Measurements from ENCODE around the gene SLIT1. TPM values are rescaled to one million over a fixed set of nuclear protein-coding genes. Genes with fewer than 3 reads are reported as not detected.

SLIT1 gene
- total RNA-seq, 5 donors from 2014 or later (not counting 1 experiment from before 2014, with no cell fraction given), result 0.29 to 0.56 (median 0.49) TPM

GRCh38 chr10:97179311-97179710 is 6.4 kb downstream of the SLIT1 start:
- Histone ChIP-seq H3K9me3 (no peaks in the 10 kb centered on the region), H3K4me3 (ENCODE audit: control insufficient read depth in 1 of 2, extremely low read depth in 1 of 2, low read length in 1 of 2) (no peak overlapping the region), H3K27ac (ENCODE audit: low read length) (no peak overlapping the region), H3K27me3 (replicated peaks in 1 of 2; ENCODE audit: control insufficient read depth in 2 of 2, extremely low read depth in 1 of 2, insufficient read depth in 2 of 2, low read length in 1 of 2) (peaks cover 10 to 50% of the 10 kb centered on the region in 2 experiments), H3K4me1 (ENCODE audit: control insufficient read depth in 1 of 2, extremely low read depth in 1 of 2, insufficient read depth in 2 of 2, low read length in 2 of 2) (no peaks in the 10 kb centered on the region), H3K36me3 (ENCODE audit: control insufficient read depth in 2 of 2, extremely low read depth in 1 of 2, insufficient read depth in 1 of 2, low read length in 1 of 2) (no peaks in the 10 kb centered on the region)
- Mint-ChIP-seq H3K27ac (no peak overlapping the region), H3K9me3 (no peaks in the 10 kb centered on the region), H3K4me1 (peaks cover 0 to 1% (median 0%) of the 10 kb centered on the region in 3 donors), H3K4me3 (no peak overlapping the region), H3K36me3 (no peaks in the 10 kb centered on the region), H3K27me3 (peaks cover 37 to 47% of the 10 kb centered on the region in 2 donors)
- no peak for ATAC-seq (replicated peaks in 1 of 4)
- ChIA-PET POLR2A (no interaction called here), CTCF (interaction anchor here in 1 of 2 donors (1.3 kb wide), 1 partner anchor 106 kb away, joined by 5 read pairs; no protein-coding TSS in a partner anchor)
- DNase-seq, result no peak
- WGBS (ENCODE audit: insufficient coverage), result 60% methylated on average over 1 of the region's 6 CpGs

- Histone ChIP-seq H3K4me3 (ENCODE audit: control insufficient read depth in 1 of 2, extremely low read depth in 1 of 2, low read length in 1 of 2) (no peak overlapping the region), H3K9me3 (no peaks in the 10 kb centered on the region), H3K4me1 (ENCODE audit: control insufficient read depth in 1 of 2, extremely low read depth in 1 of 2, insufficient read depth in 2 of 2, low read length in 2 of 2) (no peaks in the 10 kb centered on the region), H3K36me3 (ENCODE audit: control insufficient read depth in 2 of 2, extremely low read depth in 1 of 2, insufficient read depth in 1 of 2, low read length in 1 of 2) (no peaks in the 10 kb centered on the region), H3K27ac (ENCODE audit: low read length) (no peak overlapping the region), H3K27me3 (replicated peaks in 1 of 2; ENCODE audit: control insufficient read depth in 2 of 2, extremely low read depth in 1 of 2, insufficient read depth in 2 of 2, low read length in 1 of 2) (peaks cover 4 to 47% of the 10 kb centered on the region in 2 experiments)
- 65% methylated on average over 4 of the region's 5 CpGs for WGBS (ENCODE audit: insufficient coverage)
- H3K27ac Mint-ChIP-seq, result no peak overlapping the region
- POLR2A ChIA-PET, result no interaction called here
- H3K4me3 Mint-ChIP-seq, result no peak overlapping the region
- H3K36me3 Mint-ChIP-seq, result no peaks in the 10 kb centered on the region
- DNase-seq (no peak), ATAC-seq (replicated peaks in 1 of 4) (no peak)
- no peaks in the 10 kb centered on the region for H3K9me3 Mint-ChIP-seq
- CTCF ChIA-PET, result interaction anchor here in 1 of 2 donors (0.6 kb wide), 1 partner anchor 1815 kb away, joined by 3 read pairs; no protein-coding TSS in a partner anchor
- no peaks in the 10 kb centered on the region for H3K4me1 Mint-ChIP-seq
- H3K27me3 Mint-ChIP-seq, result peaks cover 24 to 34% of the 10 kb centered on the region in 2 donors
Observed at GRCh38 chr10:97178074-97178473, 7.7 kb downstream of the SLIT1 start.

GRCh38 chr10:97176226-97176625 is 9.5 kb downstream of the SLIT1 start:
- no peaks in the 10 kb centered on the region for H3K9me3 ChIP-seq
- POLR2A ChIA-PET, result no interaction called here
- H3K4me1 Mint-ChIP-seq, result no peaks in the 10 kb centered on the region
- peaks cover 17 to 30% of the 10 kb centered on the region in 2 donors for H3K27me3 Mint-ChIP-seq
- H3K27me3 ChIP-seq (replicated peaks in 1 of 2; ENCODE audit: control insufficient read depth in 2 of 2, extremely low read depth in 1 of 2, insufficient read depth in 2 of 2, low read length in 1 of 2), result peaks cover 4 to 37% of the 10 kb centered on the region in 2 experiments
- no peak overlapping the region for H3K27ac Mint-ChIP-seq
- H3K9me3 Mint-ChIP-seq, result no peaks in the 10 kb centered on the region
- ATAC-seq (replicated peaks in 1 of 4), result no peak
- H3K36me3 Mint-ChIP-seq, result no peaks in the 10 kb centered on the region
- CTCF ChIA-PET, result interaction anchor here in 1 of 2 donors (1.3 kb wide), 1 partner anchor 34 kb away, joined by 4 read pairs; no protein-coding TSS in a partner anchor
- H3K4me3 ChIP-seq (ENCODE audit: control insufficient read depth in 1 of 2, extremely low read depth in 1 of 2, low read length in 1 of 2), result no peak overlapping the region
- no peaks in the 10 kb centered on the region for H3K36me3 ChIP-seq (ENCODE audit: control insufficient read depth in 2 of 2, extremely low read depth in 1 of 2, insufficient read depth in 1 of 2, low read length in 1 of 2)
- no peak overlapping the region for H3K27ac ChIP-seq (ENCODE audit: low read length)
- H3K4me3 Mint-ChIP-seq, result no peak overlapping the region
- DNase-seq, result no peak
- 34% methylated on average over 5 of the region's 5 CpGs for WGBS (ENCODE audit: insufficient coverage)
- no peaks in the 10 kb centered on the region for H3K4me1 ChIP-seq (ENCODE audit: control insufficient read depth in 1 of 2, extremely low read depth in 1 of 2, insufficient read depth in 2 of 2, low read length in 2 of 2)

GRCh38 chr10:97175586-97175985 is 10.2 kb downstream of the SLIT1 start:
- H3K4me3 Mint-ChIP-seq, result no peak overlapping the region
- Histone ChIP-seq H3K36me3 (ENCODE audit: control insufficient read depth in 2 of 2, extremely low read depth in 1 of 2, insufficient read depth in 1 of 2, low read length in 1 of 2) (no peaks in the 10 kb centered on the region), H3K27ac (ENCODE audit: low read length) (no peak overlapping the region), H3K9me3 (no peaks in the 10 kb centered on the region), H3K4me3 (ENCODE audit: control insufficient read depth in 1 of 2, extremely low read depth in 1 of 2, low read length in 1 of 2) (no peak overlapping the region), H3K27me3 (replicated peaks in 1 of 2; ENCODE audit: control insufficient read depth in 2 of 2, extremely low read depth in 1 of 2, insufficient read depth in 2 of 2, low read length in 1 of 2) (peaks cover 4 to 40% of the 10 kb centered on the region in 2 experiments), H3K4me1 (ENCODE audit: control insufficient read depth in 1 of 2, extremely low read depth in 1 of 2, insufficient read depth in 2 of 2, low read length in 2 of 2) (no peaks in the 10 kb centered on the region)
- H3K36me3 Mint-ChIP-seq, result no peaks in the 10 kb centered on the region
- no peaks in the 10 kb centered on the region for H3K4me1 Mint-ChIP-seq
- ATAC-seq (replicated peaks in 1 of 4) (no peak), DNase-seq (no peak)
- ChIA-PET CTCF (no interaction called here), POLR2A (no interaction called here)
- no peaks in the 10 kb centered on the region for H3K9me3 Mint-ChIP-seq
- 86% methylated on average over 4 of the region's 4 CpGs for WGBS (ENCODE audit: insufficient coverage)
- no peak overlapping the region for H3K27ac Mint-ChIP-seq
- peaks cover 13 to 28% of the 10 kb centered on the region in 2 donors for H3K27me3 Mint-ChIP-seq

GRCh38 chr10:97174941-97175340 is 10.8 kb downstream of the SLIT1 start:
- H3K36me3 Mint-ChIP-seq, result no peaks in the 10 kb centered on the region
- ATAC-seq (replicated peaks in 1 of 4) (no peak), DNase-seq (no peak)
- ChIA-PET CTCF (no interaction called here), POLR2A (no interaction called here)
- peaks cover 4 to 38% of the 10 kb centered on the region in 2 experiments for H3K27me3 ChIP-seq (replicated peaks in 1 of 2; ENCODE audit: control insufficient read depth in 2 of 2, extremely low read depth in 1 of 2, insufficient read depth in 2 of 2, low read length in 1 of 2)
- no peak overlapping the region for H3K27ac Mint-ChIP-seq
- no peak overlapping the region for H3K4me3 Mint-ChIP-seq
- no peaks in the 10 kb centered on the region for H3K4me1 ChIP-seq (ENCODE audit: control insufficient read depth in 1 of 2, extremely low read depth in 1 of 2, insufficient read depth in 2 of 2, low read length in 2 of 2)
- no peaks in the 10 kb centered on the region for H3K36me3 ChIP-seq (ENCODE audit: control insufficient read depth in 2 of 2, extremely low read depth in 1 of 2, insufficient read depth in 1 of 2, low read length in 1 of 2)
- H3K27me3 Mint-ChIP-seq, result peaks cover 7 to 29% of the 10 kb centered on the region in 2 donors
- H3K4me3 ChIP-seq (ENCODE audit: control insufficient read depth in 1 of 2, extremely low read depth in 1 of 2, low read length in 1 of 2), result no peak overlapping the region
- no peaks in the 10 kb centered on the region for H3K4me1 Mint-ChIP-seq
- no peak overlapping the region for H3K27ac ChIP-seq (ENCODE audit: low read length)
- H3K9me3 Mint-ChIP-seq, result no peaks in the 10 kb centered on the region
- no peaks in the 10 kb centered on the region for H3K9me3 ChIP-seq

GRCh38 chr10:97174276-97174775 is 11.4 kb downstream of the SLIT1 start:
- H3K4me1 ChIP-seq (ENCODE audit: control insufficient read depth in 1 of 2, extremely low read depth in 1 of 2, insufficient read depth in 2 of 2, low read length in 2 of 2), result no peaks in the 10 kb centered on the region
- no peaks in the 10 kb centered on the region for H3K4me1 Mint-ChIP-seq
- H3K4me3 Mint-ChIP-seq, result no peak overlapping the region
- no peak overlapping the region for H3K27ac Mint-ChIP-seq
- WGBS (ENCODE audit: insufficient coverage), result 81% methylated on average over 2 of the region's 5 CpGs
- peaks cover 7 to 32% of the 10 kb centered on the region in 2 donors for H3K27me3 Mint-ChIP-seq
- no peak overlapping the region for H3K4me3 ChIP-seq (ENCODE audit: control insufficient read depth in 1 of 2, extremely low read depth in 1 of 2, low read length in 1 of 2)
- no peak overlapping the region for H3K27ac ChIP-seq (ENCODE audit: low read length)
- CTCF ChIA-PET, result interaction anchor here in 1 of 2 donors (1.2 to 1.7 kb wide), 2 partner anchors 22 to 36 kb away, joined by 3 to 4 read pairs; no protein-coding TSS in a partner anchor
- H3K9me3 Mint-ChIP-seq, result no peaks in the 10 kb centered on the region
- no peaks in the 10 kb centered on the region for H3K9me3 ChIP-seq
- POLR2A ChIA-PET, result no interaction called here
- no peaks in the 10 kb centered on the region for H3K36me3 ChIP-seq (ENCODE audit: control insufficient read depth in 2 of 2, extremely low read depth in 1 of 2, insufficient read depth in 1 of 2, low read length in 1 of 2)
- peaks cover 3 to 39% of the 10 kb centered on the region in 2 experiments for H3K27me3 ChIP-seq (replicated peaks in 1 of 2; ENCODE audit: control insufficient read depth in 2 of 2, extremely low read depth in 1 of 2, insufficient read depth in 2 of 2, low read length in 1 of 2)
- no peaks in the 10 kb centered on the region for H3K36me3 Mint-ChIP-seq
- DNase-seq, result no peak
- ATAC-seq (replicated peaks in 1 of 4), result no peak

All from T-cell (primary cell).